Neural cell (in vitro differentiated cells): ENCODE results near the gene CDIP1. TPM values are rescaled to one million over a fixed set of nuclear protein-coding genes. Genes with fewer than 3 reads are reported as not detected.

Experiments
- polyA plus RNA-seq: library from polyadenylated mRNA; depleted of rRNA; stranded (reverse); fragments of >200 nt; gene quantifications from 2 replicates; pipeline ENCODE4 v1.2.3, GENCODE V29; 2014

Gene CDIP1
- polyA plus RNA-seq, 1 donor from 2014 or later: 16.4 TPM

Other genes starting within 250 kb of the CDIP1 start
- gene GLIS2, start 222.7 kb downstream of the CDIP1 start, polyA plus RNA-seq: 2.6 and 3.2 TPM in 2 replicates
- gene PAM16, start 187.5 kb downstream of the CDIP1 start, polyA plus RNA-seq: 125 and 145 TPM in 2 replicates
- gene VASN, start 166.9 kb downstream of the CDIP1 start, polyA plus RNA-seq: 0.32 and 0.57 TPM in 2 replicates
- 57.6 and 65.3 TPM in 2 replicates for gene CORO7, start 122.2 kb downstream of the CDIP1 start, polyA plus RNA-seq
- gene DNAJA3, start 112.9 kb downstream of the CDIP1 start, polyA plus RNA-seq: 44.8 and 60.0 TPM in 2 replicates
- 6.3 and 10.0 TPM in 2 replicates for gene NMRAL1, start 64.1 kb downstream of the CDIP1 start, polyA plus RNA-seq
- gene HMOX2, start 62.4 kb downstream of the CDIP1 start, polyA plus RNA-seq: 62.9 and 79.4 TPM in 2 replicates
- gene C16orf96, start 17.6 kb upstream of the CDIP1 start, polyA plus RNA-seq: 0.21 and 0.26 TPM in 2 replicates
- gene UBALD1, start 76.1 kb upstream of the CDIP1 start, polyA plus RNA-seq: 3.3 and 4.1 TPM in 2 replicates
- gene MGRN1, start 86.1 kb upstream of the CDIP1 start, polyA plus RNA-seq: 35.9 and 47.0 TPM in 2 replicates
- gene NUDT16L1, start 154.8 kb upstream of the CDIP1 start, polyA plus RNA-seq: 125 and 153 TPM in 2 replicates
- gene ANKS3, start 195.5 kb upstream of the CDIP1 start, polyA plus RNA-seq: 53.9 and 65.2 TPM in 2 replicates
- gene DNAAF8, start 195.8 kb upstream of the CDIP1 start, polyA plus RNA-seq: 3.4 and 6.2 TPM in 2 replicates
- gene ZNF500, start 228.4 kb upstream of the CDIP1 start, polyA plus RNA-seq: 16.0 and 29.0 TPM in 2 replicates
- 1.8 and 4.7 TPM in 2 replicates for gene SEPTIN12, start 249.6 kb upstream of the CDIP1 start, polyA plus RNA-seq